ENCODE data around the gene TMEM114. TPM values are rescaled to one million over a fixed set of nuclear protein-coding genes. Genes with fewer than 3 reads are reported as not detected.

TMEM114 gene
- total RNA-seq, 1 donor from 2014 or later, result not detected

DNA sequence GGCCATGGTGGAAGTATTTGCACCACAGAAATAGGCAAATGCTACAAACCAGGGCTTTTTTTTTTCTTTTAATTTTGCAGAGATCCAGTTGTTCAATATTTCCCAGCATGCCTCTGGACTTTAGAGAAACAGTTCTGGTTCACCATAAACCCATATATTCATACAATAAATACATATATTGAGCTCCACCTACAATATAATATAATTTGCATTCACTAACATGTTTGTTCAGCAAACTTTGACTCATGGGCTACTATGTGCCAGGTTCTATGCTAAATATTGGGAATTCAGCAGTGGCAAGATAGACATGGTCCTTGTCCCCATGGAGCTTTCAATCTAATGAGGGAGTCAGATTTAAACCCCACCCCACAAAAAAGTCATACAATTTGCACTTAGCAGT, 3.2 kb downstream of the TMEM114 start:
- no peak for TF ChIP-seq CTCF (IDR thresholded peaks at IDR 0.05)
- no peak for DNase-seq (ENCODE audit: low spot score)
- Mint-ChIP-seq H3K27ac (ENCODE audit: unreplicated experiment) (no peak overlapping the region), H3K9me3 (ENCODE audit: low read depth) (no peaks in the 10 kb centered on the region), H3K4me1 (ENCODE audit: low read depth) (peaks cover 22% of the 10 kb centered on the region), H3K4me3 (ENCODE audit: unreplicated experiment) (no peak overlapping the region), H3K27me3 (ENCODE audit: low read depth) (peaks cover 38% of the 10 kb centered on the region), H3K36me3 (ENCODE audit: low read depth) (no peaks in the 10 kb centered on the region)

- Mint-ChIP-seq H3K9me3 (ENCODE audit: low read depth) (no peaks in the 10 kb centered on the region), H3K36me3 (ENCODE audit: low read depth) (no peaks in the 10 kb centered on the region), H3K27ac (ENCODE audit: unreplicated experiment) (no peak overlapping the region), H3K4me3 (ENCODE audit: unreplicated experiment) (no peak overlapping the region), H3K4me1 (ENCODE audit: low read depth) (peaks cover 27% of the 10 kb centered on the region), H3K27me3 (ENCODE audit: low read depth) (peaks cover 38% of the 10 kb centered on the region)
- no peak for TF ChIP-seq CTCF (IDR thresholded peaks at IDR 0.05)
- no peak for DNase-seq (ENCODE audit: low spot score)
Observed at GRCh38 chr16:8585857-8586256, 4.5 kb downstream of the TMEM114 start.

GRCh38 chr16:8585041-8585440, 5.3 kb downstream of the TMEM114 start:
- Mint-ChIP-seq H3K4me3 (ENCODE audit: unreplicated experiment) (no peak overlapping the region), H3K27ac (ENCODE audit: unreplicated experiment) (no peak overlapping the region), H3K27me3 (ENCODE audit: low read depth) (peaks cover 35% of the 10 kb centered on the region), H3K9me3 (ENCODE audit: low read depth) (no peaks in the 10 kb centered on the region), H3K36me3 (ENCODE audit: low read depth) (no peaks in the 10 kb centered on the region), H3K4me1 (ENCODE audit: low read depth) (peaks cover 25% of the 10 kb centered on the region)
- no peak for DNase-seq (ENCODE audit: low spot score)
- TF ChIP-seq CTCF (IDR thresholded peaks at IDR 0.05), result no peak

DNA sequence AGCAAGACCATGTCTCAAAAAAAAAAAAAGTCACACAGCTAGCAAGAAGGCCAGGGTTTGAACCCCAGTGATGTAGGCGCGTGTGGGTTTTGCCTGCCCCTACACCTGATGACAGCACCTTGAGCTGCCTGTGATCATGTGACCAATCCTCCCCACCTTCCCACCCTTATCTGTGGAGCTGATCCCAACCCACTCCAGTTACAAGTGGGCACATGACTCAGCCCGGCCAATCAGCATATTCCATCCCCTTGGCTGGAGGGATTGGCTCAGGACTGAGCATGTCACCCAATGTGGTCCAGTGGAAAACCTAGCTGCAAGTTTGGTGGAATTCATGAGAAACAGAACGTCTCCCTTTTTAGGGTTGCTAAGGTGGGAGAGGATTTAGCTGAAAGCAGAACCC, 6.6 kb downstream of the TMEM114 start:
- TF ChIP-seq CTCF (IDR thresholded peaks at IDR 0.05), result no peak
- H3K36me3 Mint-ChIP-seq (ENCODE audit: low read depth), result no peaks in the 10 kb centered on the region
- H3K4me1 Mint-ChIP-seq (ENCODE audit: low read depth), result peaks cover 16% of the 10 kb centered on the region
- H3K27me3 Mint-ChIP-seq (ENCODE audit: low read depth), result peaks cover 26% of the 10 kb centered on the region
- no peak overlapping the region for H3K27ac Mint-ChIP-seq (ENCODE audit: unreplicated experiment)
- no peak for DNase-seq (ENCODE audit: low spot score)
- no peaks in the 10 kb centered on the region for H3K9me3 Mint-ChIP-seq (ENCODE audit: low read depth)
- no peak overlapping the region for H3K4me3 Mint-ChIP-seq (ENCODE audit: unreplicated experiment)

GRCh38 chr16:8583199-8583598, 7.1 kb downstream of the TMEM114 start:
- H3K36me3 Mint-ChIP-seq (ENCODE audit: low read depth), result no peaks in the 10 kb centered on the region
- H3K27ac Mint-ChIP-seq (ENCODE audit: unreplicated experiment), result no peak overlapping the region
- no peaks in the 10 kb centered on the region for H3K9me3 Mint-ChIP-seq (ENCODE audit: low read depth)
- H3K27me3 Mint-ChIP-seq (ENCODE audit: low read depth), result peaks cover 22% of the 10 kb centered on the region
- no peak overlapping the region for H3K4me3 Mint-ChIP-seq (ENCODE audit: unreplicated experiment)
- TF ChIP-seq CTCF (IDR thresholded peaks at IDR 0.05), result no peak
- H3K4me1 Mint-ChIP-seq (ENCODE audit: low read depth), result peaks cover 13% of the 10 kb centered on the region
- no peak for DNase-seq (ENCODE audit: low spot score)

Data from chondrocyte (in vitro differentiated cells).